Inflammatory macrophage treated with lipopolysaccharide for 1 hour (primary cell): ENCODE results near the gene GCAT.
"Not testable (repeated sequence)": the region's sequence is repeated elsewhere in the genome, so short reads cannot be mapped to it uniquely, and the experiment has no call there.

Experiments
- DNase-seq, 2 donors: peaks; one replicate each; pipeline ENCODE4 v3.0.0-alpha.2; 2020 to 2022

Gene GCAT

GRCh38 chr22:37782340-37783168 lies 25.2 kb upstream of the GCAT start:
- DNase-seq = no peak

DNA sequence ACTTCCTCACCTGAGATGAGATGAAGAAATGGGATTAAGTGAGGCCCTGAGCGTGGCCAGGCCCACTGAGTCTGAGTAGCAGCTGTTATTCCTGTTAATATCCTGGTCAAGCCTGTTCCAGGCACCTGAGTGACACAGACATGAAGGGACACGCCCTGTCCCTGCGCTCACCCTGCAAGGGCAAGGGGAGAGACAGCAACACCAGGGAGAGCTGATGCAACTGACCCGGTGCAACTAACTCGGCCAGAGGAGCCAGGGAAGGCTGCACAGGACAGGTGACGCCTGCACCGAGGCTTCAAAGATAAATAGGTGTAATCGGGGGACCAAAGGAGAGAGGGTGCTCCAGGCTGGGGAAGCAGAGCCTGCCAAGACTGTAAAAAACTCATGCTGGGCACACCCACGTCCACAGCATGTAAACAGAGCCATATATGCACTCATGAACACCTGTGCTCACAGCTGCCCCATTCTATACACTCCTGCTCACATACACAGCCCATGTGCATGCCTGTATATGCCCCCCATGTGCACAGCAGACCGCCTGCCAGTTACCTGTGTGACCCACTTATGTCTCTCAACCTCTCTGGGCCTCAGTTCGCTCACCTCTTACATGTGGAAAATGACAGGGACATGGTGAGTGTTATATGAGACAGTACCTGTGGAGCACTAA lies 22.8 kb upstream of the GCAT start:
- DNase-seq = no peak

- no peak for DNase-seq
These were observed 17.5 kb upstream of the GCAT start for GRCh38 chr22:37790234-37790633.

DNA sequence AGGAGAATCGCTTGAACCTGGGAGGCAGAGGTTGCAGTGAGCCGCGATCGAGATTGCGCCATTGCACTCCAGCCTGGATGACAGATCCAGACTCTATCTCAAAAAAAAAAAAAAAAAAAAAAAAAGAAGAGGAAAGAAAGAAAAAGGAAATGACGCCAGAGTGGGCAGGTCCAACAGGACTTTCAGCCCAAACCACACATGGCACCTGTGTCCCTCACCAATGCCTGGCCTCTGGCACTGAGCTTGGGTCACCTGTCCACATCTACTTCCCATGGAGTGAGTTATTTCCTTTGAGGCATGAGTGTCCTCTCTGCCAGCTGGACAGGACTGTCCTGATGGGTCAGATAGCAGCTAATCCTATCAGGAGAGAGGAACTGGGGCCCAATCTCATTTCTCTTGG lies 15.2 kb upstream of the GCAT start:
- no peak for DNase-seq

DNA sequence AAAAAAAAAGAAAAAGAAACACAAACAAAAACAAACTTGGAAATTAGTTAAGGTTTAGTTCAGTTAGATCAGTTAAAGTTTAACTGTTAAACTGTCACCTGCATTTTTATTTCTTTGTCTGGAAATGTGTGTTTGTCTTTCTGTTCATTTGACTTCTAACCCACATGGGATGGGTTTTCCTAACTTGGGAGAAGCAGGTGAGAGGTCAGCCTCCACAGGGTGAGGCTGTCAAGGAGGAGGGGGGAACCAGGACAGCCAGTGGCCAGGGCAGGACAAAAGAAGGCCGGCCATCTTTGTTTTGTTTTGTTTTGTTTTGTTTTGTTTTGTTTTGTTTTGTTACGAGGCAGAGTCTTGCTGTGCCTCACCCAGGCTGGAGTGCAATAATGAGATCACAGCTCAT lies 13.4 kb upstream of the GCAT start:
- DNase-seq = no peak

- DNase-seq = no peak
These were observed 11.7 kb upstream of the GCAT start for GRCh38 chr22:37796079-37796478.

GRCh38 chr22:37797259-37797658 lies 10.5 kb upstream of the GCAT start:
- not testable (repeated sequence) for DNase-seq

- no peak for DNase-seq
These were observed 9.7 kb upstream of the GCAT start for GRCh38 chr22:37797874-37798500.

GRCh38 chr22:37799979-37800378 lies 7.8 kb upstream of the GCAT start:
- DNase-seq = not testable (repeated sequence)

- no peak for DNase-seq
These were observed 5.8 kb upstream of the GCAT start for GRCh38 chr22:37801946-37802309.

DNA sequence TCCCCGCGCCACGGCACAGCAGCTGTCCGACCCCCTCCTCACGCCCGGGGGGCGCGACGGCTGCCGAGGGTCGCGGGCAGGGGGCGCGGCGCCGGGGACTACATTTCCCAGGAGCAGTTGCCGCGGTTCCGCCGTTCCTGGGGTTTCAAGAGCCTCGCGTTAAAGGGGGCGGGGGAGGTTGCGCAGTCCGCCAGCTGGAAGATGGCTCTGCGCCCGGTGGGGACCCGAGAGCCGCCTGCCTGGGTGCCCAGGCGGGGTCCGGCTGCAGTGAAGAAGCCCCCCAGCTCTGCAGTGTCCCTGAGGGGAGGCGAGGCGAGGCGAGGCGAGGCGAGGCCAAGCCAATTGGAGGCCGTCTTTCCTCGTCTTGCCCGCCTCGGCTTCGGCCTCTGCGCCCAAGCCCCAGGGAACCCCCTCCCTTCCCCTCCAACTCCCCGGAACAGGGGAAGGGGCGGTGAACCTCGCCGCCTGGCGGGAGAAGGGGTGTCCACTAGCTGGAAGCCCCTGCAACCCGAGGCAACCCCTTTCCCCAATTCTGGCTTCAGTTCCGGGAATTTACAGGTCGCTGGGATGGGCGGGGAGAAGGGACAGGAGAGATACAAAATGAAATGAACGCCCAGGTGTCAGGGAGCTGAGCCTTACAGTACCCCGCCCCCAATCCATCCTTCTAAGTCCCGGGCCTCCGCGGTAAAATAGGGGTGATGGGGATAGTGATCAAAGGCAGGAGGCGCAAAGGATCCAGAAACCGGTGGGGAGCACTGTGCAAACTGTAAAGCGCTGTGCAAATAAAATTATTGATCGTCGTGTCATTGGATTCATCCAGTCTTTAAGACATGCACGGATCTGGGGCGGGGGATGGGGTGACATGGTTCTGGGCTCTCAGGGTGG lies 5.2 kb upstream of the GCAT start:
- peak in 1 of 2 donors; percentile 23 for DNase-seq

- no peak for DNase-seq
These were observed 4.5 kb upstream of the GCAT start for GRCh38 chr22:37803195-37803638.

- DNase-seq = no peak
These were observed 3.9 kb upstream of the GCAT start for GRCh38 chr22:37803639-37804351.

- no peak for DNase-seq
These were observed 3.3 kb upstream of the GCAT start for GRCh38 chr22:37804352-37804880.

- peak; percentile 71 to 86 for DNase-seq
These were observed 2.6 kb upstream of the GCAT start for GRCh38 chr22:37804881-37805809.

- DNase-seq = no peak
These were observed 1.9 kb upstream of the GCAT start for GRCh38 chr22:37805810-37806277.

GRCh38 chr22:37806409-37807333 lies 1.1 kb upstream of the GCAT start:
- DNase-seq = peak in 1 of 2 donors; percentile 17

- no peak for DNase-seq
These were observed 542 bp downstream of the GCAT start for GRCh38 chr22:37808294-37808657.

GRCh38 chr22:37809672-37810333 lies 2.1 kb downstream of the GCAT start:
- DNase-seq = no peak
